T-helper 1 cell (primary cell): ENCODE data around the gene PHACTR3.

Experiments
- DNase-seq, 5 donors: peaks; one replicate each; pipeline ENCODE4 v3.0.0-alpha.2; 2012 to 2020

PHACTR3 gene

GRCh38 chr20:59673288-59673997 lies 69.1 kb downstream of the PHACTR3 start:
- DNase-seq: no peak

GRCh38 chr20:59673998-59674445 lies 69.7 kb downstream of the PHACTR3 start:
- no peak for DNase-seq

- DNase-seq: no peak
These were observed 71.9 kb downstream of the PHACTR3 start for GRCh38 chr20:59676126-59676850.

- DNase-seq: no peak
These were observed 72.5 kb downstream of the PHACTR3 start for GRCh38 chr20:59676851-59677182.

GRCh38 chr20:59677586-59677985 lies 73.2 kb downstream of the PHACTR3 start:
- no peak for DNase-seq

GRCh38 chr20:59678288-59678687 lies 73.9 kb downstream of the PHACTR3 start:
- no peak for DNase-seq

- no peak for DNase-seq
These were observed 74.6 kb downstream of the PHACTR3 start for GRCh38 chr20:59678951-59679350.

- DNase-seq: no peak
These were observed 75.9 kb downstream of the PHACTR3 start for GRCh38 chr20:59680148-59680650.

GRCh38 chr20:59680852-59681251 lies 76.5 kb downstream of the PHACTR3 start:
- no peak for DNase-seq

GRCh38 chr20:59682603-59683002 lies 78.3 kb downstream of the PHACTR3 start:
- no peak for DNase-seq

GRCh38 chr20:59683181-59683580 lies 78.8 kb downstream of the PHACTR3 start:
- DNase-seq: no peak

- DNase-seq: no peak
These were observed 80.4 kb downstream of the PHACTR3 start for GRCh38 chr20:59684685-59685242.

- no peak for DNase-seq
These were observed 82.3 kb downstream of the PHACTR3 start for GRCh38 chr20:59686404-59687346.

GRCh38 chr20:59688356-59688755 lies 84.0 kb downstream of the PHACTR3 start:
- DNase-seq: no peak

GRCh38 chr20:59688999-59689398 lies 84.7 kb downstream of the PHACTR3 start:
- DNase-seq: no peak

- DNase-seq: no peak
These were observed 85.8 kb downstream of the PHACTR3 start for GRCh38 chr20:59690101-59690500.

GRCh38 chr20:59690976-59691375 lies 86.6 kb downstream of the PHACTR3 start:
- DNase-seq: no peak

GRCh38 chr20:59692139-59692538 lies 87.8 kb downstream of the PHACTR3 start:
- DNase-seq: no peak

- no peak for DNase-seq
These were observed 89.2 kb downstream of the PHACTR3 start for GRCh38 chr20:59693587-59693986.

GRCh38 chr20:59696476-59696875 lies 92.1 kb downstream of the PHACTR3 start:
- DNase-seq: no peak

GRCh38 chr20:59697068-59697467 lies 92.7 kb downstream of the PHACTR3 start:
- DNase-seq: no peak

GRCh38 chr20:59698598-59698997 lies 94.3 kb downstream of the PHACTR3 start:
- no peak for DNase-seq

- DNase-seq: no peak
These were observed 96.9 kb downstream of the PHACTR3 start for GRCh38 chr20:59701236-59701635.
